ENCODE measurements around the gene SMYD1.

The SMYD1 gene

DNA sequence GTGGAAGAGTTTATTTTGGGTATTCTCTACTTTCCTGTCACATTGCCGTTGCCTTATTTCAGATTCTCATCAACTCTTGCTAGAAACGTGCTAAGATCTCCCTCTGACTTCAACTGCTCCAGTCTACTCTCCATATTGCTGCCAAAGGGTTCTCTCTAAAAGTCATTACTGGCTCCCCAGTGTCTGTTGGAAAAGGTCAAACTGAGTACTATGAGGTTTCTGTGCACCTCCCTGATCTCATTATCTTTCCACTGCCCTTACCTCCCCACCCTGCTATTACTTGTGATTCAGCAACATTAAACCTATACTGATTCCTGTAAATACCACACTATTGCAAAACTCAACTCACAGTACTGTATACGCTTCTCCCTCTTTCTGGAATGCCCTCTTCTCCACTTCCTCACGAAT is 10.2 kb upstream of the SMYD1 start:
- DNase-seq, result no peak

DNA sequence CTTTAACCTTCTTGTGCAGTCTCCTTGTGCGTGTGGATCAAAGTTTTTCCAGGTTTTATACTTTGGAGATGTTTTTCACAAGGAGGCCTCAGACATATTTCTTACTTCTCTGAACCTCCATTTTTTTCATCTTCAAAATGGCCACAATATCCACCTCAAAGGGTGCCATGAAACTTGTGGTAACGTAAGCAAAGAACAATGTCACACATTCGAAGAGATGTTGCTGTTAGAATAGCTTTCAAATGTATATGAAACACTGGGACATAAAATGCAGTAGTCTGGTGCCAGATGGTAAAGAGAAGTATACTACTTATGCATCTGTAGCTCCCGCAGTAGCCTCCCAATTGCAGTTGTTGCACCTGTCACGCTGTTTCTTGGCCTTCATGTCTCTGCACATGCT is 9.4 kb upstream of the SMYD1 start:
- no peak for DNase-seq

DNA sequence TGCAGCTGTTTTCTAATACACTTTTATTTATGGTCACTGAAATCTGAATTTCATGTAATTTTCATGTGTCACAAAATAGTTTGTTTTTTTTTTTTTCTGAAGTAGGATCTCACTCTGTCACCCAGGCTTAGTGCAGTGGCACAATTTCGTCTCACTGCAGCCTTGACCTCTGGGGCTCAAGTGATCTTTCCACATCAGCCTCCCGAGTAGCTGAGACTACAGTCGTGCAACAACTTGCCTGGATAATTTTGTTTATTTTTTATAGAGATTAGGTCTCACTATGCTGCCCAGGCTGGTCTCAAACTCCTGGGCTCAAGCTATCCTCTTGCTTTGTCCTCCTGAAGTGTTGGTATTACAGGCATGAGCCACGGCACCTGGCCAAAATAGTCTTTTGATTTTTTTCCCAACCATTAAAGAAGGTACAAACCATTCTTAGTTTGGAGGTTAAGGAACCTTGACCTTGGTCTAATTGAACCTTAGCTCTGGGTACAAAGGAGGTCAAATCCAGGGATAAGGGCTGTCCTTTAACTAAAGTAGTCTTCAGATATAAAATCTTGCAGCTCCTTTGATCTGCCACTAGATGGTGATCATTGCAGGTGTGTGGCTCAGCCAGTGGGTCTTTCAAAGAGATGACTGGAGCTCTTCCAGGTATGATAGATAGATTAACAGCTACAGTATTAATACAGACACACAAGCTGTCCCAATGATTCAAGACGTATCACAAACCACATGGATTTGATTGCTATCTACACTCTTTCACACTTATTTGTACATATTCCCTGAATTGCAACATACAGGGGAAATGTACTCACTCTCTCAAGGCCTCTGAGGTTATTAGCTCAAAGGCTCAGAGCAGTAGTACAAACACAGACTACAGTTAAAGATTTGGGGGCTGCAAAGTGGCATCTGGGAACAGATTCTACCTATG is 7.4 kb upstream of the SMYD1 start:
- DNase-seq, result peak in 1 of 2 experiments; percentile 46

DNA sequence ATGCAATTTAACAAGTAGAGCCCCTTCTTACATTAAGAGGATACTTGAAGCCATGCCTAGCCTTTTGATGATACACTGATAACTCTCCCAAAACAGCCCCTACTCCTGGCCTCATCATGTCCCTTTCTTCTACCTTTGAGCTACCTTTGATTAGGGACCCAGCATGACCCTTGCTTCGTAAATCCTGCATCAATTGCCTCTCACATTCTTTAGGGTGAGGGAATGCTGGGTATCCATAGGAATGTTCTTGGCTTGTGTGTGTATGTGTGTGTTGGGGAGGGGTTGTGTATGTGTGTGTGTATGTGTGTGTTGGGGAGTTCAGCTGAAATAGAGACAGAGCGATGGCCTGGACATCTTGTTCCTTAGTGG is 6.7 kb upstream of the SMYD1 start:
- DNase-seq, result no peak

DNA sequence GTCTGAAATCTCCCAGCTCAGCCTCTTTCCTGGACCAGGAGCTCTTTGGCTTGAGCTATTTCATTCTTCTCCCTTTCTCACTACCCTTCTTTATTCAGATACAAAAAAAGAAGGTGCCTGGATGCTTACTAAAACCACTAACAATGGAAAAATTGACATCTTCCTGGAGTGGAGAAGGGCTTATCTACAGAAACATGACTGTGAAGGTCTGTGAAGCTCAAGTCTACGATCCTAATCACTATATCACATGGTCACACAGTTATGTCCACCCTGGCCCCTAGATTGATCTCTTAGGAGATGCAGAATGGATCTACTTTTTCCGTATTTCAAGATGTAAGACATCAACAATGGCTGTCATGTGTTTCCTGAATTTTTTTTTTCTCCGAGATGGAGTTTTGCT is 6.3 kb upstream of the SMYD1 start:
- no peak for DNase-seq

DNA sequence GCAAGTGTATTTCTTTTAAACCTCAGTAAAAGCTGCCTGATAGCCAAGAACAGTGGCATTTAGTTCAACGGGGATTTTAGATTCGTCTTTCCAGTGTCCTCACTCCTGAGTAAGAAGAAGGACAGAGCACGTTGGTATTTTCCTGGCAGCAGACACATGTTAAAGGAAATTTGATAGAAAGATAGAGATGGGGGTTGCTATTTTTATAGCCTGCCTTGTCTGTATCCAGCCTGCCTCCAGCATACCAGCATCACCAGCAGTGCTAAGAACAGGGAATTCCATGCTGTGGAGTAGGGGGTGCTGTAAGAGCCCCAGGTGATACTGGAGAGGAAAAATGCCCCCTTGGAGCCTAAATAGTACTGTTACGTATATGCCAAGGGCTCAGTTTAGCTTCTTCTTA is 1.1 kb upstream of the SMYD1 start:
- DNase-seq, result no peak

DNA sequence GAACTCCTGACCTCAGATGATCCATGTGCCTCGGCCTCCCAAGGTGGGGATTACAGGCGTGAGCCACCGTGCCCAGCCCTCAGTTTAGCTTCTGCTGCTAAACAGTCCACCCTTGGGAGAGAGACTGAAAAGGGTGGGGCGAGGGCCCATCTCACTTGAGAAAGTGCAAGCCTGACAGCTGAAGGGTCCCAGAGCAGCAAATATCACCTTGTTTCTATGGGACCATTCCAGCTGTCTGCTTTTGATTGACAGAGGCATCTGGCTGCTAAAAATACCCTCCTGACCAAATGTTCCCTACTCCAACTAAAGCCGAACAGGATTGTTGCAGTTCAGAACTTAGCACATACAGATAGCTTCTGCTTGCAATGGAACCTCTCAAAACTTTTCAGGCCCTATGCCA is 436 bp upstream of the SMYD1 start:
- DNase-seq, result no peak

DNA sequence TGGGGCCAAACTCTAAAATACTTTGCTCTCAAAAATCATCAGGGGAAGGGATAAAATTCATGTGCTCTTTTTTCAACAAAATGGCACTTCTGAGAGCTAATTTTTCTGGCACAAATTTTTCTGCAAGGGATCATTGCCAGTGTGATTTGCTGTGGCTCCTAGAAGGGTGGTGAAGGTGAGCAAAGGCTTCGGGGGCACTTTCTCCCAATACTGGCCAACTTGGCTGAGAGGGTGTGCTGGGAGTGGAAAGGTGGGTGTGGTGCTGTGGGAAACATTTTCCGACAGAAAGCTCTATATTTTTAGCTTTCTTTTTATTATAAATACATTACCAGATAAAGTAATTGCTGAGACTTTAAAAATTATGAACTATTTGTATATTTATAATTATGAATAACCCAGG is 419 bp downstream of the SMYD1 start:
- DNase-seq, result no peak

DNA sequence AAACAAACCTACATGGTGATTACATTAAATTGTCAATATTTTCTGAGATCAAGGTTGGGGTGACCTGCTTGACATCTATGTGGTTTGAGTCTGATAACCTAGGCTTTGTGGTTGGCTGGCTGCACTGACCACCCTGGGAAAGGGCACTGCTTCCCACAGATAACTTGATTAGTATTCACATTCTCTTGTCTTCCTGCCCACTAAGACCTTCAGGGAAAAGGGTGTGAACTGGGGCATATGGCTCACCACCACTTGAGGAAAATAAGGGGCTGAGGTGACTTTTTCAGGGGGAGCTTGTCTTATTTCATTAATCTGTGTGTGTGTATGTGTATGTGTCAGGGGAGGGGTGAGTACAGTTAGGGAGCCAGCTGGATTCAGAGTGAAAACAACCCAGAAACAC is 1.5 kb downstream of the SMYD1 start:
- DNase-seq, result no peak

DNA sequence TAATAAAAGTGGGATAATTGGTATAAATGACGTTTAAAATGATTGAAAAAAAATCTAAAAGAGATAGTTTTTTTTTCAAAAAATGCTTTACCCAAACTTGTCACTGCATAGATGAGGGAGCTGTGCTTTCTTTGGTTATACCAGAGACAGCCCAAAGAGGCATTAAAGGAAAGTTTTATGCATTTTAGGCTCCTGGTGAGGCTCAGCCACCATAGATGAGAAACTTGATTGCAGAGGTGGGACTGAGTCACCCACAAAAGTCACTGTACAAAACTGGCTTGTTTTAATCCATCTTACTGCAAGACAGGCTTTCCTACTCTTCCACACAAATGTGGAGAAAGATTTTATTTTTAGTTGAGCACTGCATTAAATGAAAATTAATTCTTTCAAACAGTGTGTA is 2.4 kb downstream of the SMYD1 start:
- no peak for DNase-seq

DNA sequence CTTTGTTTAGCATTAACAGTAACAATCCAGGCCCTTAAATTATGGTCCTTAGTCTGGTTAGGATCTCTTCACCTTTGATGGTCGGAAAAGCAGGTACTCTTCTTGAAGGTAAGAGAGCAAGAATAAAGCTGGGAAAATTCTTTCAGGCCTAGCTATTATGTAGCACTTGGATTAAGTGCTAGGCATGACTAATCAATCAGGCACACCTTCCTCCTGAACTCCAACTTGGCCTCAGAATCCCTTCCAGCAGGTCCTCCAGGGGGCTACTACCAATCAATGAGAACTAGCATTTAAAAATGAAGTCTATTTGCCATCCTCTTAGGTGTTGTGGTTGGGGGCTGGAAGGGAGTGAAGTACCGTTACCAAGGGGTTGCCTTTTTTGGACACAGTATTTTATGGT is 3.7 kb downstream of the SMYD1 start:
- no peak for DNase-seq

DNA sequence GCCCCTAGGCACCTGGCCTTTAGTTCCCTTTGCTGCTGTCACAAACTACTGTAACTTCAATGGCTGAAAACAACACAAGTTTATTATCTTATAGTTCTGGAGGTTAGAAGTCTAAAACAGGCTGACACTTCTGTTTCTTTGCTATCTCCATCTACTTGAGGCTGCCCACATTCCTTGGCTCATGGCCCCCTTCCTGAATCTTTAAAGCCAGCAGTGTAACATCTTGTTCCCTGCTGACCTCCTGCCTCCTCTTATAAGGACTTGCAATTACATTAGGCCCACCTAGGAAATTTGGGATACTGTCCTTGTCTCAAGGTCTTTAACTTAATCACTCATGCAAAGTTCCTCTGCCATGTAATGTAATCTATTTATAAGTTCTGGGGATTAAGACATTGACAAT is 6.5 kb downstream of the SMYD1 start:
- no peak for DNase-seq

DNA sequence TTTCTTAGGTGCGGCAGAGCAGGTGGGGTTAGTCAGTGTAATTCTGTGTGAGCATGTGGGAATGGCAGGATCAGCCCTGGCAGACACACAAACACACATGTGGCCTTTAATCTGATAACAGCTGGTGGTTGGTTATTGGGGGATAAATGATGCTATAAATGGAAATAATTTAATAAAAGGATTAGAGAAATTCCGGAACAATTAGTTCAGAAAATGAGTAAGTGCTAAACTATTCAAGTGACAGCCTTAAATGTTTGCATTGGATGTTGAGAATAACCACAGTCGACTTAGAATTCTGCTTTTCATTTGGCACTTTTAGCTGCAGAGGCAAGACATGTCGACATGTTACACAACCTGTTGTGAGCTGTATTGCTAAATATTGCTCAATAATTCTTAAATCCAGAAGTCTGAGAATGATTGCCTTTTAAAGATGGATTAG is 7.2 kb downstream of the SMYD1 start:
- no peak for DNase-seq

DNA sequence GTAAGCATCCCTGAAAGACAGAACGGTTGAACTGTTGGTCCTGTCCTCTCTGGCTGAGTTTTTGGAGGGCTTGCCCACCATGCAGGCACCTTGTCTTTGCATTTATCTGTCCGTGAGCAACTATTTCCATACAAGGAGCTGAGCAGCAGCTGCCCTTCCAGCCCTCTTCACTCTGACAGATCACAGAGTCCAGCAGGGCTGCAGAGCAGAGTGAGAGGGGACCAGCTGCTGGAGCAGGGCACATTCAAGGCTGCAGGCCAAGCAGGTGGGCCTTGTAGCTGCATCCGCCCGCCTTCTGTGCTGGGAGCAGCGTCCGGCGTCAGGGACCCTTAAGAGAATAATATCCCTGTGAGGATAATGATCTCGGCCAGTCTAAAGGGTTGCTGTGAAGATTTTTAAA is 9.5 kb downstream of the SMYD1 start:
- DNase-seq, result no peak

DNA sequence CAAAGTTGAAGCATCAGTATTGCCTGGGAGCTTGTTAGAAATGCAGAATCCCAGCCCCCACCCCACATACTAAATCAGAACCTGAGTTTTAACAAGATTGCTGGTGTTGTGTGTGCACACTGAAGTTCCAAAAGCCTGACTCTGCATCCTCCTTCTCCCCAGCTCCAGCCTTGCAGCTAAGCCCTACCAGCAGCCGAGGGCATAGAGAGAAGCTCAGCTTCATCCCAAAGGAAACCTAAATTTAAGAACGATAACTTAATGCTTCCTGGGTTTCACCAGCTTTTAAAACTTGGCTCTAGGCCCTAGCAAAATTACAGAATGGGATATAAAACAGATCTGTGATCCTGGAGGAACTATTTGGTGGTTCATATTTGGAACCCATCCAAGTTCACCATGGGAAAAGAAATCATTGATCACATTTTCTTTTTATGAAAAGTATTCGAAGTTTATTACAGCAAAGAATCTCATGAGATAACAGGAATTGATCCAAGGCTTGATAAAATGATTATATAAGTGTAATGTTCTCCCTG is 11.1 kb downstream of the SMYD1 start:
- no peak for DNase-seq

DNA sequence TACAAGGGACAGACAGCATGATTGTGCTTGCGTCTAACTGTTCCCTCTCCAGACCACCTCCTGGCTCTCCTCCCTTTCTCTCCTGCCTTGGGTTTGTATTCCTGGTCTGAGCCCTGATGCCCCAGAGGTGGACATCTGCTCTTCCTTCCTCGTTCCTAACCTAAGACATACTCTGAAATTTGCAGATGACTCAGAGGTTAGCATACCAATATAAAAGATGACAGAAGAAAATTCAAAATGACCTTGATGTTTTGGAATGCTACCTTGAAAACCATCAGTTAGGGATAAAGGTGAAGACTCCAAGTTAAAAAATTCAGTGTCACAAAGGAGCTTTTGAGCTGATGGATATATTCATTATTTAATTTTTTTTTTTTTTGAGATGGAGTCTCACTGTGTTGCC is 12.9 kb downstream of the SMYD1 start:
- DNase-seq, result no peak

DNA sequence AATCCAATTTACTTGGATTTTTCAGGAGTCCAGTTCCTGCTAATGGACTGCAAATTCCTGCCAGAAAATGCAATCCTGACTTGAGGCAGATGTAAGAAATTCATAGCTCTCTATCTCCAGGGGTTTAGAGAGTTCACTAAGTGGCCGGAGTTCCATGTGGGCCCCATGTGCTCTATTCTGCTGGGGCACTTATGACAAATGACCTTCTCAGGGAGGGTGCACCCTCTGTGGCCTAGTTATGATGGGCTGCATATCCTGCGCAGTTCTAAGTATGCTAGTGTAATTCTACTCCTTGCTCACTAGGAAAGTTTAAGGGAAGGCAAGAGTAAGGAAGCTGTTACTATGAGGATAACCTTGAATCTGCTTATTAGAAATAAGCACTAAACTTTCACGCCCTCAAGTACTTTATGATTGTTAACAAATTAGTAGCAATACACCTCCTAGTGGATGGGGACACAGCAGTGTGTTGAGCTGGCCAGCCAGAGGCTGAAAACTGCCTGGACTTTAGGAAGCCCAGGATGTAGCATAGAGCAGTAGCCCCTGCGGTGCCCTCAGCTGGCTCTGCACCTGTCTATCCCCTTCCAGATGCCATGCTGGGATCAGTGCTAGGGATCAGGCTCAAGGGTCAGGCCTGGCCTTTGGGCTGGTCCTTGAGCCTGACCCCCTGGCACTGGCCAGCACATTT is 14.4 kb downstream of the SMYD1 start:
- no peak for DNase-seq

DNA sequence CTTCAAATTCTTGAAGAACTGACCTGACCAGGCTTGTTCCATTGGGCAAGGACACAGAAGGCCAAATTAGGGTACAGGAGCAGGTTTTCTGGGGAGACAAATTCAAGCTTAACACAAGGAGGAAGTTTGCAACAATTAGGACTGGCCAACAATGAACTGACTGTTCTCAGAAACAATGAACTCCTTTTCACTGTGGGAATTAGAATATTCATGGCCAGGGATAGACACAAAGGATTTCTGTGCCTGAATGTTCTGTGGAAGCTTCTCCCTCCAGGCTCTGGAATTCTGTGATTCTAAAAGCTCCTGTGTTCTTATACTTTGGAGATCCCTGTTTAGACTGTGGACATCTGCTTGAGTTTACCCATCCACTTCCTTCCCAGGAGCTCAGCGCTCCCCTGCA is 15.2 kb downstream of the SMYD1 start:
- no peak for DNase-seq

DNA sequence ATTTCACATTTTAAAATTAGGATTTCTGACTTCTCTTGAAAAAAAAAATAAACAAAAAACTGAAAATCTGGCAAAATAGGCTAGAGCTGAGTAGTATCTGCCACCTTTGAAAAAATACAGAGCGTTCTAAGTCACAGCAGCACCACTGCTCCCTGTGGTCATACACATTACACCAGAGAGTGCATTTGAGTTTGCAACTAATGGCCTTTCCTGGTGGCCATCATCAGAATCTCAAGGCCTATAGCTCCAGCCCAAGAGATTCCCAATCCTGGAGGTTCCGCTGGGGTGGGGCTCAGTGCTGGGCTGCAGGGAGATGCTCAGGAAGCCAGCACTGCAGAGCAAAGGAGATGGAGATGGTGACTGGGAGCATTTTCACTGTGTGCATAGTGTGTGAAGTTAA is 17.5 kb downstream of the SMYD1 start:
- DNase-seq, result no peak

DNA sequence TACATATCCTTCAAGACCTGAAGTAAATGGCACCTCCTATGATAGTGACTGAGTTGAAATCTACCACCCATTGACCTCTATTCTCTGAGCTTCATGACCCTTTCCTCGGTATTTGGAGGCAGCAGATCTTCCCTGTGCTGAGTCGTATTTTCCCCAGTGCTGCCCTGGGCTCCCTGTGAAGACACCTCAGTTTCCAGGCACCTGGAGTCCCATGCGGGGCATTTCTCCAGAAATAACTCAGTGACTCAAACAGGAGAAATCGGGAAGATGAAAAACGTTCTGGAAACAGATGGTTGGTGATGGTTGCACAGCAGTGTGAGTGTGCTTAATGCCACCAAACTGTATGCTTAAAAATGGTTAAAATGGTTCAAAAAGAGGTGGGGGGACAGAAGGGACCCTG is 18.0 kb downstream of the SMYD1 start:
- no peak for DNase-seq

DNA sequence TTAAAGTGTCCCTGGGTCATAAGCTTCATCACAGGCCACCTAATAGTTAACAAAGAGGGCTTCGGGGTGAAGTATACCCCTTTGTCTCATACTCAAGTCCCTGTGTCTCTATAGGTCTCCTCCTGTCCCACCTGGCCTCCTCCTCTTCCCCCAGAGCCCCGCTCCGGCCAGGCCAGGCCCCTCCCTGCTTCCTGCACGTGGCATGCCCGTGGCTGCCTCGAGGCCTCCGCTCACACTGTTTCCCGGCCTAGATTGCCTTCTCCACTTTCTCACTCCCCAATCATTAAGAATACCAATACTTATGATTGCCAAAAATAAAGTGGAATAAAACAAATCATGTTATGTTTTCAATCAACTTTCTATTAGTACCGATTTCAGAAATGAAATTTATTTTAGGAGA is 18.8 kb downstream of the SMYD1 start:
- DNase-seq, result no peak

DNA sequence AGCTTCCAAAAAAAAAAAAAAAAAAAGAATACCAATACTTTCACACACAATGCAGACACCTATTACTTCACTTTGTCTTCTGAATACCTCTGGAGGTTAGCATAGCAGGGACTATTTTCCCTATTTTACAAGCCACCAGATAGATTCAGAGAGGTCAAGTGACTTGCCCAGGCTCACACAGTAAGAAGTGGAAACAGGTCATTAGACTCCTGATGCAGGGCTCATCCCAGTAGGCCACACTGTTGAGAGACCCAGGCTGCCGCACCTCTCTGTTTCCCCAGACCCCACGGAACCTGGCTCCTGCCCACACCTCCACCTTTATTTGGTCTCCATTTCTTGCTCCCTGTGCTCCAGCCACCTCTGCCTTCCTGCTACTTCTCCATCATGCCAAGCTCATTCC is 19.4 kb downstream of the SMYD1 start:
- no peak for DNase-seq

DNA sequence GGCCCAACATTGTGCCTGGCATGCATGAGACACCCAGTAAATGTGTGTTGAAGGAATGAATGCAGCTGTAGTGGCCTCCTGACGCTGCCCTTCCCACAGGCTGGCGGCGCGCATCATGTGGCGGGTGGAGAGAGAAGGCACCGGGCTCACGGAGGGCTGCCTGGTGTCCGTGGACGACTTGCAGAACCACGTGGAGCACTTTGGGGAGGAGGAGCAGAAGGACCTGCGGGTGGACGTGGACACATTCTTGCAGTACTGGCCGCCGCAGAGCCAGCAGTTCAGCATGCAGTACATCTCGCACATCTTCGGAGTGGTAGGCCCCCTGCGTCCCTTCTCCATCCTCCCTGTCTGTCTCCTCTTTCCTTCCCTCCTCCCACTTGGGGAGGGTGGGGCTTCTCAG is 20.1 kb downstream of the SMYD1 start:
- no peak for DNase-seq

DNA sequence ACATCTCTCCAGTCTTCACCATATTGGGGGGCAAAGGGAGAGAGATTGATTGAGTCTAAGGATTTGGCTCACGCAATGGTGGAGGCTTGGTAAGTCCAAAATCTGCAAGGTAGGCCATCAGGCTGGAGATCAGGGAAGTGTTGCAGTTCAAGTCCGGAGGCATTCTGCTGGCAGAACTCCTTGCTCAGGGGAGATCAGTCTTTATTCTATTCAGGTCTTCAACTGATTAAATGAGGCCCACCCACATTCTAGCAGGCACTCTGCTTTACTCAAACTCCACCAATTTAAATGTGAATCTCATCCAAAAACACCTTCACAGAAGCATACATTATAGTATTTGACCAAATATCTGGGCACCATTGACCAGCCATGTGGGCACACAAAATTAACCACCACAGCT is 21.4 kb downstream of the SMYD1 start:
- DNase-seq, result no peak
